CD4-positive, alpha-beta T cell treated with Interleukin-15 for 1 hour (primary cell): ENCODE data around the gene TMPRSS11D.

Source experiments
- DNase-seq: peaks from one replicate; pipeline ENCODE4 v3.0.0-alpha.2; 2020

The TMPRSS11D gene

DNA sequence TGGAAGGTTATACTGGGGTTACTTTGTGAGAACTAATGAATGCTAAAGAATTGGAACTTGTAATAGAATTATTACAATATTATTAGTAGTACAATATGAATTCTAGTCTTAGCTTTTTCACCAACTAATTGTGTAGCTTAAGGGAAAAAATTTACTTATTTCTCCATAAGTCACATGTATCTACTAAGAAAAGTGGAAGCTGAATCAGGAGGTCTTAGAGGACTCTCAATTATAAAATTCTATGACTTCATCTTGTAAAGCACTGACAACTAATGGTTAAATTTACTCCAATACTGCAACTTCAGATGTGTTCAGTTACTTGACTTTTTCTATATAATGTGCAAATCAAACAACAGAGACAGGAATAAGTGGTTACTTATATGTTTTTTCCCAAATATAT is 899 bp upstream of the TMPRSS11D start:
- no peak for DNase-seq

DNA sequence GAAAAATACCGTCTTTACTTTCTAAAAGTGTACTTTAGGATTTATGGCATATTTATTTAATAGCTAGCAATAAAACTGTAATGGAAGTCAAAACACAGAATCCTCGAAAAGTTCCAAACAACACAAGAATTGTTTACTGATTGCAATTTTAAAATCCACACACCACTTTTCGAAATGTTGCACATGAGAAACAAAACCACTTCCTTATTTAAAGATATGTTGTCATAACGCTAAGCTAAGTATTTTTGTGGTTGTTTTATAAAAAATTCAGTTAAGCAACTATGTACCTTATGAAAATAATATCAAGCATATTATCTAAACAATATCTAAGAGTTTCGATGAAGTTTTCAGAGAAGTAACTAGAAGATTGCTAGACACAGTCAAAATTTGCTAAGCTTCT is 344 bp downstream of the TMPRSS11D start:
- no peak for DNase-seq

DNA sequence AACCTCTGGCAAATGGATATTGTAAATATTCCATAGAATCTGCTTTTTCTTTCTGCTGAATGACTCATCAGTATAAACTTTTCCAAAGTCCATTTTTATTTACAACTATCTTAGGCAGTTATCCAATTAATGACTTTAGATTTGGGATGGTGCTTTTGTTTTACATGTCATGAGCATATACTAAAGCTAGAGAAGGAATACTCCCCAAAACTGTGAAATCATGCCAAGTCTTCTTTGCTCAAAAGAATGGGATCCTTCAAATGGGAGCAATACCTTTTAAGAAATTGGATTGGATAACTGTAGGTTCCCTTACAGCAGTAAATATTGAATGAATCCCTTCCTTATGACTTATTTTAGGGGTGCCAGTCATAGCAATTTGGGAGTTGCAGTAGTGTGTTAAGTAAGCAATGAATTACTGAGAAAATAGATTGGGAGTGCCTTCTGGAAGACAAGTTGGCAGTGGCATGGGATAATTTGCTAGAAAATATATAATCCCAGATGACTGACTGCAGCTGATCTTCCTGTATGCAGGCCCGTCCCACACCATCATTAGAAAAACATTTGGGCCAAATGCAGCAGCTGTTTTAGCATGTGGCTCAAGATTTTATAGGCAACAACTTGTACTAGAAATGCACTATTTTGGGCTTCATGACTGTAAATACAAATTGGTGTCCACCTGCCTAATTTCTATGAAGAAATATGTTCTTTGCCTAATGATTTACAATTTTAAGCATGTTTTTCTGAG is 2.8 kb downstream of the TMPRSS11D start:
- DNase-seq: no peak

DNA sequence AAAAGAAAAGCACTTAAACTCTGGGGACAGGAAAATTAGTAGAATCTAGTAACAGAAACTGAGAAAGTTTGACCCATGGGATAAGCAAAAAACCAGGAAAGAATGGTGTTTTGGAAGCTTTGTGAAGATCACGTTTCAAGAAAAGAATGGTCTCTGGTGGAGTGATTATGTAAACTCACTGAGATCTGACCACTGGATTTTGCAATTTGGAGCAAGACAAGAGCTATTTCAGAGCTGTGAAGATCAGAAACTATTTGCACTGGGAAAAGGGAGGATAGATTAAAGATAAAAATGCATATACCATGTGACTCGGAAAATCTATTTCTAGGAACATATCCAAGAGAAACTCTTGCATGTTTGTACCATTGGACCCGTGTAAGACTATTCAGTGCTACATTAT is 4.3 kb downstream of the TMPRSS11D start:
- no peak for DNase-seq

DNA sequence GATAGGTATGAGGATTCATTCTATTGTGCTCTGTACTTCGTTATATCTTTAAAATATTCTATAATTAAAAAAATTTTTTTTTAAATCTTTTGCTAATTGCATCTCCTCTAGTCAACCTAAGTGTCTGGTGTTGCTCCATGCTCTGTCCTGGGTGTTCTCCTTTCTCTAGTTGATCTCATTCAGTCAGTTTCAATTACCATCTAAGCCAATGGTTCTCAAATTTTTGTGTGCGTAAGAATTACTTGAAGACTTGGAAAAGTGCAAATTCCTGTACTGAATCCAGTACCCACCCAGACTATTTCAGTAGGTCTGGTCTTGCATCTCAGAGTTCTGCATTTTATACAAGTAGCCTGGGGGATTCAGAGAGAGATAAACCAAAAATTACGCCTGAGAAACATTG is 6.7 kb downstream of the TMPRSS11D start:
- DNase-seq: no peak

DNA sequence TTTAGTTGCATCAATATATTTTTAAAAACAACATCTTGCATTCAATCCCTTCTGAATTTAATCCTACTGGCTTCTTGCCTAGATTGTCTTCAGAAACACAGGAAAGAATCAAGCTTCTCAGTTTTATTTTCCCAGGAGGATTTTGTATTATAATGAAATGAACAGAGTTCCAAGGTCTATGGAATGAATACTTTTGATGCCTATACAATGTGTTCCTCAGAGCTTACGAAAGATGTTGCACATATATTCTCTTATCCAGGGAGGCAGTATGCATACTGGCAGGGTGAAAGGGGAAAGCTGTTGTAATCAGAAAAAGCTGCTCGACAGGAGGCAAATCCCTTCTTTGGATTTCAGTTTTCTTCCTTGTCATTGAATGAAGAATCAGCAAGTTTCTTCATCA is 8.8 kb downstream of the TMPRSS11D start:
- no peak for DNase-seq

DNA sequence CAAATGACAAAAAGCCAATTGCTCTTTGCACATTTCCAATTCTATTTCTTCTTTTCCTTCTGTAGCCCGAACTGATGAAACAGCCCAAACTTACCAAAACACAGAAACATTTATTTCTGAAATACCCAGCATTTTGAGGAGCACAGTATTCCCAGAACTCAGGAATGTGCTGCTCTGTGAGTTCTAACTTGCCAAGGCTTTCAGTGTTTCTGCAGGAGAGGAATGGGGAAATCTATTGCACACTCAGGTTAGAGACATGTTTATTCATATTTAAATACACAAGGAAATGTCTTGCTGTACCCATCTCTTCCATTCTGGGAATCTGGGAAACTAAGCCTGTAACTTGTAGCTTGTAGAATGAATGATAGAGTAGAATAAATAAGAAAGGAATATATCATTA is 10.7 kb downstream of the TMPRSS11D start:
- no peak for DNase-seq

DNA sequence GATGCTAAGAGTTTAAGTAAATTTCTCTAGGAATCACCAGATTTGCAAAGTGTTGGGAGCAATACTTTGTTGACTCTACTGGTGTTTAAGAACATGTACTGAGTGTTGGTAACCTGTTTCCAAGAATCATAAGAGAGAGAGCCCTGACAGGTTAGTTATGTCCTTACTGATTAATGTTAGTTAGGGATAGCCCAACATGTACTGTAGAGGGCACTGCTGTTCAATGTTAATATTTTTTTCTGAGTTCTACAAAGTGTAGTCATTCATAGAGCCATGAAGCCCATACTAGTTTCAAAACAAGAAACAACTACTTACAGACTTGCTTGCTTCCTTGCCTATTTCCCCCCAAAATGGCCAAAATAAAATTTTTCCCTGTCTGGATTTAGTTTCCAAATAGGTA is 11.9 kb downstream of the TMPRSS11D start:
- no peak for DNase-seq

DNA sequence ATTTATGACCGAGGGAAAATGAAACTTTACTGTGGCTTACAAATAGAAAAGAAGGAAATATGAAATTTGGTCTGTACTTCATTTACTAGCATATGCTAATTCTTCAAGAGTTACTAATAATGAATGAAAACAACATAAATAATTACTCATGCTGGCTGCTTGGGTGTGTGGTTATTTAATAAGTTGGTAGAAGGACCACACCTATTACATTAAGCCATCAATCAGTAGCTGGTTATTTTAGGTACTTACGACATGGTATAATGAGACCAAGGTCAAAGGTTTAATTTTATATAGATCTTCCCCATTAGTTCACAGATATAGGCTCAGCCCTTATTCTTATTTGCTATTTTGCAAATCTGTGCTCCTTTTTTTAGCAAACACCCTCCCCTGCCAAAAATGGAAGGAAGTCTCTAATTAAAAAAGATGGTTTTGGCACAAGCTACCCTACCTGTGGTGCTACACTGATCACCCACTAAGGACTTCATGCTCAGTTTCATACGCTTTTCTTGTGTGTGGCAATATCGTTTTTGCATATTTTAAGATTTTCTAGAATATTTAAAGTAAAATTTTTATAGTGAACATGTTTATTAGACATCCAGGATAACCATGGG is 14.1 kb downstream of the TMPRSS11D start:
- DNase-seq: no peak

DNA sequence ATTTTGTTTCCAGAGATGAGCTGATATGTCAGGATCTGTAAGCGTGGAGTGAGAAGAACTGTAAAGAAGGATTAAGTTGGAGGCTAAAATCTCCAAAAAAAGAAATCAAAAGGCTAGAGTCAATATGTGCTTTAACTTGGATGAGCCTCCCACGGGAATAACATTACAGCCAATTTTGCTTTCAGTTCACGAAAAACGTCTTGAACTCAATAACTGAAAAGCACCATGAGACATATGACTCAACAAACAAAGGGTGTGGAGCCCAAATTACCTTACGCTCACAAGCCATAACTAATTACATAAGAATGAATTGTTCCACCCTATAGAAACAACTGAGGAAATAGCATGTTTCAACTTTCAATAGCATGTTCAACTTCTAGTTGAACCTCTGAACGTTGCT is 22.3 kb downstream of the TMPRSS11D start:
- no peak for DNase-seq

DNA sequence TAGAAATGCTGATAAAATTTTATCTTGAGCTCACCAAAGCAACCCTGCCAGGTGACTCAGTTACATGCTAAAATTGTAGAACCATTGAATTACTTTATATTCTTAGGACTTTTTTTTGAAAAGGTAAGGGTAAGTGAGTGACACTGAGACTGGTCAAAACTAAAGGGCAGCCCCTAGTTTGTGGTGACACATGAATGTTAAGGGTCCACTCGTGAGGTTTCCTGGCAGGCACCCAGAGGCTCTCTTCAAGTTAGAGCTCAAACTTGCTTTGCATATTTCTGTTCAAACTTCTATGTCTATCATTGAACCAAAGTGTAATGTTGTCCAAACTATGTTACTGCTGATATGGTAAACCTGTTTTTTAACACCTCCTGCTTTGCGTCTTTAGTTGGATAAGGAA is 30.5 kb downstream of the TMPRSS11D start:
- DNase-seq: no peak

DNA sequence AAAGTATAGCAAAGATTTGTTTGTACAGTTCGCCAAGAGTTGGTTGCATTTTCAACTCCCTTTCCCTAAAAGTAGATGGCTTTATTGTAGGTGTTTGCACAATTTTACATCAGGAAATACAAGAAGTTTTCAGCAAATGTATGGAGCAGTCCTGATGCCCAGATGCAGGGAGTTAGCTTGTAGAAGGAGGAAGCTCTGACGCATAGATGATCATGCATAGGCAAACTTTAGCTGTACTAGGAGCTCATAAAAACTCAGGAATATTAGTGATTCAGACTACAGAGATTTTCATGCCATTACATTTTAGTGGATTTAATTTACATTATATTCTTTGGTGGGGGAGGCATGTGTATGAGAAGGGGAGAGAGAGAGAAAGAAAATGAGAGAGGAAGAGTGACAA is 62.9 kb downstream of the TMPRSS11D start:
- no peak for DNase-seq

DNA sequence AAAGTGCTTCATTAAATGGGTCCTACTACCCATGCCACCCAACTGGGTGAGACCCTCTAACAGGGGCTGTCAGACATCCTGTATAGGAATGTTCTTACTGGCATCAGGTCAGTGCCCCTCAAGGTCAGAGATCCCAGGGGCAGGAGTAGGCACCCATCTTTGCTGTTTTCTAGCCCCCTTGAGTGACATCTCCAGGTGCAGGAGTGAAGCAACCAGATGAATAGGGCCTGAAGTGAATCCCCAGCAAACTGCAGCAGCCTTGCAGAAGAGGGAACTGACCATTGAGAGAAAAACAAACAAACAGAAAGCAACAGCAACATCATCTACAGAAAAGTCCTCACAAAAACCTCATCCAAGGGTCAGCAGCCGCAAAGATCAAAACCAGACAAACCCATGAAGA is 73.8 kb downstream of the TMPRSS11D start:
- no peak for DNase-seq

DNA sequence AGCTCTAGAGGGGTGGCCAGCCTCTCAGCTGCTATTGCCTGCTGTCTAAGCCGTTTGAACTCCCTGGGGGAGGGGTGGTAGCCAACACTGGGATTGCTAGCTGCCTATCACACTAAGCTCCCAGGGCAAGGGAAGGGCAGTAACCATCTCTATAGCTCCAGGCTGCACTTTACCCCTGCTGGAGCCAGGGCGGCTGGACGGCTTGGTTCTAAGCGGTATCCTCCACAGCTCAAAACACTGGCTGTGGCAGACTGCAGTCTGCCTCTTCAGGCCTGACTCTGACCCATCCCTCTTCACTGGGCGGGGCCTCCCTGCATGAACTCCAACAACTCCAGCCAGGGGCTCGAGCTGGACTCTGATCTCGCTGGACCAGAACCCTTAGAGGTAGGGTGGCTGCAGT is 74.3 kb downstream of the TMPRSS11D start:
- DNase-seq: no peak

DNA sequence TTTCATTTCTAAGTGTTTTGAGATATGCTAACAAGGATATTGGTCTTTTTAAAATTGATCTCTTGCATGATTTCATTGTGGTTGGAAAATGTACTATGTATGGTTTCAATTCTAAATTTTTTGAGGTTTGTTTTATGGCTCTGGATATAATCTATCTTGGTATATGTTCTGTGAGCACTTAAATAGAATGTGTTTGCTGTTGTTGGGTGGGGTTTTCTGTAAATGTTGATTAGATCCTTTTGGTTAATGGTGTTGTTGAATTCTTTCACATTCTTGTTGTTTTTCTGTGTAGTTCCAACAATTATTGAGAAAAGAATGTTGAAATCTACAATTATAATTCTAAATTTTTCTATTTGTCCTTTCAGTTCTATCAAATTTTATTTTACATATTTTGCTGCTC is 87.0 kb downstream of the TMPRSS11D start:
- DNase-seq: no peak

DNA sequence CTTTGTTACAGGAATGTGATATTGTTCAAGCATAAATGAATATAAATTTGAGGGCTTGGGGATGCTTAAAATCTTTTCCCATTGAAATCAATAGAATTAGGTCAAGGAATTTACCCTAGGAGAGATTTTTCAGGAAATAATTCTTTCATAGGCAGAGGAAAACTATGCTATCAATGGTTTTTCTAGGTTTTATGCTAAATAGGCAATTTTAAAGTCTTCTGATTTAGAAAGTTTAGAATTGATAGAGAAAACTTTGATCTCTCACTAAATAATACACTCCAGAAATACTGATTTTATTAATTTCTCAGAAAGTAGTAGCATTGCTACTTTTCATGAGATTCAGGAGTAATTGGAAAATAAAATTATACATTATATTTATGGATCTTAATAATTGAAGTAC is 93.1 kb downstream of the TMPRSS11D start:
- no peak for DNase-seq

DNA sequence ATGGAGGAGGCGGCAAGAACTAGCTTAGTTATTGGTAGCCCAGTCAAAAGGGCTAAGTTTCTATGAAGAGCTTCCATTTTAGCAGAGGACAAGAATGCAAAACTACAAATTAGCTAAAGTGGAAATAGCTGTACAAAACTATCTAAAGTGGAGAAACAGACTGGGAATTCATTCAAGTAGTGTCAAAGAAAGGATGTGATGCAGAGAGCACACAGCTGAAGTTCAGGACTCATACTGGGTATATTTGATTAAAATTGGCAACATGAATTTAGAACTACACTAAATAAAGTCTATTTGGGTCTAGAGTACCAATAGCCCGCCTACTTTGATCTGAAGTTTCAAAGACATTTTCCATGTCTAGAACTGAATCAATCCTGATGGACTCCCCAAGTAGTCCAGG is 96.5 kb downstream of the TMPRSS11D start:
- DNase-seq: no peak

DNA sequence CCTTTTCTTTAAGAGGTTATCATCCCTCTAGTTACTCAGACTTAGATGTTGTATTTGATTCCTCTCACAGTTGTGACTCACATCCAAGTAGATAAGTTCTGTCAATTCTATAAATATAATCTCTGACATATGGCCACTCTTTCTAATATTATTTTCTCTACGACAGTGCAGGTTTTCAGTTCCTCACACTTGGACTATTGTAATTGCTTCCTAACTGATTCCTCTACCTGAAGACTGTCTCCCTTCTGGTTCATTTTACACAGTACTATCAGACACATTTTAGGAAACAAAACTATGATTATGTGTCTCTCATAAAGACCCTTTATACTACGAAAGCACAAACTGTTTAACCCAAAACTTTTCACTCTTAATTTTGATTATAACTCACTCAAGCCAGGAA is 98.3 kb downstream of the TMPRSS11D start:
- no peak for DNase-seq

DNA sequence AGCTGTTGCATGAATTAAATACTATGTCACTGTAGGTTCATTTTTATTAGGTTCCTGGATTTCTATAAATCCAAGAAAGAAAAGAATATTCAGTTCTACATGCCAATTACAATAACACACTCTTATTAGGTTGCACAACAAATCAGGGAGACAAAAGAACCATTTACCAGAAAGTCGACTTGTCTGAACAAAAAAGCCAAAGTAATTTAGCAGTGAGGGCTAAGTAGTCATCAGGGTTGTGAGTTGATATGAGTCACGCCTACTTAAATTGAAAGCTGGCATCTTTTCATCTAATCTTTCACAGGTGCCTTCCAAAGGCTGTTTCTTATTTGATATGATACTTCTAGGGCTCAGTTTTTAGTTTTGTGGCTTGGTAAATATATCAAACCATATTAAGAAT is 104.2 kb downstream of the TMPRSS11D start:
- DNase-seq: no peak

DNA sequence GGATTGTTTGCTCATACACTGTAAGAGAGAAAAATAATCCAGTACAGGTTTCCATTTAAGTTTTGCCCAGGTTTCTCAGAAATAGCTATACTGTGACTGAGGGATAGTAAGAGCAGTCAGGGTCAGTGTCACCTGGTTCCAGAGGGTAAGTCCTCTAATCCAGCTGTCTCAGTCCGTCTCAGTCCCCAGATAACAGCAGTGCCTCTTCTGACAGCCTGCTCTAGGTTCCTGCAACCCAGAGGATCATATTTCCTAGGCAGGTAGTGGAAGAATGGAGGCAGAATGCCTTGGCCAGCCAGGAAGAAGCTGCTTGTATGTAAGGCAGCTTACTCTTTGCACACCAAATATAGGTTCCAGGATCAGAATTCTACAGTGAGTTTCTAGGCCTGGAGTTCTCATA is 107.1 kb downstream of the TMPRSS11D start:
- DNase-seq: no peak
